B cell (primary cell): ENCODE results near the gene FKBP11. TPM values are rescaled to one million over a fixed set of nuclear protein-coding genes. Genes with fewer than 3 reads are reported as not detected.
A peak's percentile ranks its signal among the peaks of the same experiment; 100 is the strongest.

ENCODE experiments used
- ATAC-seq: fragments of 200-7000 bp; cut with Tn5 transposase; one replicate; pipeline ENCODE4 v1.10.0; 2021; ENCODE audit warnings: low read depth, mild to moderate bottlenecking, moderate number of reproducible peaks, moderate library complexity
- CTCF ChIA-PET: fragments of 350-600 bp; sonication (Branson Sonifier 250); formaldehyde crosslinking; loops from one replicate; lab custom pipeline; 2021; ENCODE audit warnings: antibody characterized with exemption, inconsistent platforms; lab: Charles Lee
- POLR2A ChIA-PET: fragments of 350-600 bp; sonication (Branson Sonifier 250); formaldehyde crosslinking; loops from one replicate; lab custom pipeline; 2021; ENCODE audit warnings: antibody characterized with exemption; lab: Charles Lee
- DNase-seq: peaks from one replicate; pipeline ENCODE4 v3.0.0; 2013
- H2AFZ ChIP-seq: 2 replicates; pipeline ENCODE4 v1.6.1; 2012; ENCODE audit warnings: mild to moderate bottlenecking, low read depth, low read length; ENCODE audit not compliant: insufficient read depth, poor library complexity, severe bottlenecking
- H3K27ac ChIP-seq, 2 donors: 1 replicate in 1 of 2; 2 replicates in 1 of 2; pipeline ENCODE4 v1.5.1; 2012 to 2013; ENCODE audit warnings: low read length in 2 of 2, mild to moderate bottlenecking in 2 of 2, moderate library complexity in 1 of 2
- H3K27me3 ChIP-seq, 4 experiments: fragments of 200-600 bp in 1 of 4; sonication (generic) in 1 of 4; replicated peaks in 1 of 4; 1 replicate in 2 of 4; 2 replicates in 2 of 4; pipeline versions ENCODE4 v1.6.1 to v1.7.0; 2013 to 2016; ENCODE audit warnings: low read length in 3 of 4, mild to moderate bottlenecking in 2 of 4, mixed read lengths in 1 of 4, moderate library complexity in 1 of 4; ENCODE audit not compliant: insufficient read depth in 4 of 4, control insufficient read depth in 3 of 4; ENCODE audit errors: control extremely low read depth in 1 of 4
- H3K36me3 ChIP-seq, 2 experiments: replicated peaks in 1 of 2; 1 replicate in 1 of 2; 2 replicates in 1 of 2; pipeline versions ENCODE4 v1.6.1 to v1.7.1; 2013; ENCODE audit warnings: low read length in 1 of 2; ENCODE audit not compliant: insufficient read depth in 2 of 2, control insufficient read depth in 1 of 2; ENCODE audit errors: control extremely low read depth in 1 of 2, extremely low read depth in 1 of 2
- H3K4me1 ChIP-seq, 2 donors: fragments of 200-600 bp in 1 of 2; sonication (generic) in 1 of 2; 1 replicate in 1 of 2; 2 replicates in 1 of 2; pipeline versions ENCODE4 v1.5.1 to v1.6.1; 2013 to 2017; ENCODE audit warnings: low read length in 2 of 2; ENCODE audit not compliant: control insufficient read depth in 2 of 2, insufficient read depth in 2 of 2
- H3K4me2 ChIP-seq: replicated peaks from 2 replicates; pipeline ENCODE3; 2012; ENCODE audit warnings: mild to moderate bottlenecking, low read depth, low read length; ENCODE audit not compliant: poor library complexity, severe bottlenecking
- H3K4me3 ChIP-seq, 5 experiments: fragments of 200-600 bp in 1 of 5; sonication (generic) in 1 of 5; 1 replicate in 3 of 5; 2 replicates in 2 of 5; pipeline versions ENCODE4 v1.5.1 to v1.7.0; 2011 to 2016; ENCODE audit warnings: low read length in 4 of 5, mild to moderate bottlenecking in 4 of 5, low read depth in 2 of 5, control low read depth in 1 of 5, moderate library complexity in 1 of 5; ENCODE audit not compliant: insufficient read depth in 1 of 5; ENCODE audit errors: control extremely low read depth in 1 of 5, extremely low read depth in 1 of 5
- H3K79me2 ChIP-seq: fragments of 200-600 bp; sonication (generic); one replicate; pipeline ENCODE4 v1.6.0; 2016; ENCODE audit warnings: low read length; ENCODE audit not compliant: control insufficient read depth, insufficient read depth
- H3K9ac ChIP-seq: fragments of 200-600 bp; sonication (generic); 2 replicates; pipeline ENCODE4 v1.6.1; 2017; ENCODE audit warnings: mild to moderate bottlenecking, low read length, moderate library complexity
- H3K9me3 ChIP-seq, 3 donors: one replicate each; pipeline versions ENCODE4 v1.6.1 to v1.7.1; 2013; ENCODE audit warnings: low read length in 2 of 3; ENCODE audit not compliant: control insufficient read depth in 2 of 3, insufficient read depth in 1 of 3; ENCODE audit errors: control extremely low read depth in 1 of 3
- H4K20me1 ChIP-seq: 2 replicates; pipeline ENCODE4 v1.6.0; 2012; ENCODE audit warnings: mild to moderate bottlenecking, low read length; ENCODE audit not compliant: insufficient read depth, control insufficient read depth, poor library complexity, severe bottlenecking
- H3K27ac Mint-ChIP-seq: one replicate; pipeline ENCODE4 v1.8.0; 2021; ENCODE audit warnings: mixed read lengths
- H3K27me3 Mint-ChIP-seq: one replicate; pipeline ENCODE4 v1.8.0; 2021; ENCODE audit warnings: mixed read lengths
- H3K4me1 Mint-ChIP-seq: one replicate; pipeline ENCODE4 v1.8.0; 2021; ENCODE audit warnings: mixed read lengths
- H3K4me3 Mint-ChIP-seq: one replicate; pipeline ENCODE4 v1.8.0; 2021; ENCODE audit warnings: mixed read lengths
- H3K9me3 Mint-ChIP-seq: one replicate; pipeline ENCODE4 v1.8.0; 2022; ENCODE audit warnings: mixed read lengths; ENCODE audit not compliant: insufficient read depth
- CTCF ChIP-seq: fragments of 200-600 bp; IDR thresholded peaks from one replicate; pipeline ENCODE4 v1.8.0; 2022; ENCODE audit warnings: antibody characterized with exemption, mild to moderate bottlenecking
- EZH2 ChIP-seq: IDR thresholded peaks from 2 replicates; pipeline ENCODE4 v1.6.1; 2012; ENCODE audit warnings: borderline replicate concordance, low read depth, mild to moderate bottlenecking, moderate library complexity, low read length; ENCODE audit not compliant: insufficient read depth, poor library complexity, severe bottlenecking
- WGBS: methylation state at CpG from one replicate; pipeline ENCODE4 v1.1.5; 2013; ENCODE audit warnings: missing lambda C conversion rate; ENCODE audit not compliant: insufficient coverage; 5-methylcytosine and 5-hydroxymethylcytosine counted together
- intact Hi-C: fragments of 100-400 bp; cut with micrococcal nuclease; formaldehyde crosslinking; loops from one replicate; pipeline ENCODE4 v1.10.0; 2022
- polyA plus RNA-seq: library from polyadenylated mRNA; depleted of rRNA; stranded (reverse); fragments of >200 nt; gene quantifications from 2 replicates; pipeline ENCODE4 v1.2.3, GENCODE V29; 2012
- total RNA-seq, 2 donors: library from RNA; stranded (reverse); fragments of 120-200 nt in 1 of 2; gene quantifications; 1 replicate in 1 of 2; 2 replicates in 1 of 2; pipeline versions ENCODE4 v1.2.3 to v1.2.4, GENCODE V29; 2013 to 2022

FKBP11 gene
- total and polyA plus RNA-seq, 2 donors (not counting 1 experiment from before 2014, with no cell fraction given), result 26.7 to 52.5 TPM

GRCh38 chr12:48890657-48891418 lies 34.5 kb downstream of the FKBP11 start:
- Histone ChIP-seq H4K20me1 (no peaks in the 10 kb centered on the region), H3K4me3 (peak overlapping the region in 1 of 5 experiments; percentile 33), H3K27me3 (peaks cover 0 to 18% (median 7%) of the 10 kb centered on the region in 4 experiments), H3K9me3 (no peaks in the 10 kb centered on the region), H3K27ac (no peak overlapping the region), H3K79me2 (no peaks in the 10 kb centered on the region), H3K36me3 (no peaks in the 10 kb centered on the region), H3K4me2 (peak overlapping the region; percentile 74), H3K4me1 (peaks cover 8% of the 10 kb centered on the region in 2 donors), H2AFZ (peak overlapping the region; percentile 82), H3K9ac (peak overlapping the region; percentile 9)
- DNase-seq (peak; percentile 82), ATAC-seq (peak; percentile 97)
- Mint-ChIP-seq H3K27ac (peak overlapping the region; percentile 32), H3K9me3 (no peaks in the 10 kb centered on the region), H3K4me3 (no peak overlapping the region), H3K27me3 (peaks cover 13% of the 10 kb centered on the region), H3K4me1 (peaks cover 5% of the 10 kb centered on the region)
- intact Hi-C loops, result loop anchor here (1.0 to 5.0 kb wide), 2 partner anchors 77 to 139 kb away; no protein-coding TSS in a partner anchor
- WGBS, result 11% methylated on average over 34 of the region's 37 CpGs
- TF ChIP-seq CTCF (peak; percentile 95), EZH2 (no peak)
- ChIA-PET POLR2A (interaction anchor here (2.2 kb wide), 1 partner anchor 38 kb away, joined by 8 read pairs; the partner anchor contains the start of gene DDX23), CTCF (interaction anchor here (0.6 to 5.9 kb wide), 25 partner anchors 10 to 139 kb away, joined by 3 to 303 read pairs (median 5); partner anchors contain the start of genes DDX23, FKBP11, RND1 and WNT1)
